Left ventricle myocardium inferior (tissue), 1 donor: Measurements from ENCODE around the gene OR6C2. TPM values are rescaled to one million over a fixed set of nuclear protein-coding genes. Genes with fewer than 3 reads are reported as not detected.
"Not testable (repeated sequence)": the region's sequence is repeated elsewhere in the genome, so short reads cannot be mapped to it uniquely, and the experiment has no call there.

Source experiments
- DNase-seq: peaks from one replicate; pipeline ENCODE4 v3.0.0-alpha.2; 2020
- H3K27ac ChIP-seq: fragments of 200-600 bp; replicated peaks from 2 replicates; pipeline ENCODE4 v1.8.0; 2021
- H3K27me3 ChIP-seq: fragments of 200-600 bp; 2 replicates; pipeline ENCODE4 v1.8.0; 2021; ENCODE audit warnings: low read depth
- H3K36me3 ChIP-seq: fragments of 200-600 bp; 2 replicates; pipeline ENCODE4 v1.8.0; 2021
- H3K4me1 ChIP-seq: fragments of 200-600 bp; 2 replicates; pipeline ENCODE4 v1.8.0; 2021
- H3K4me3 ChIP-seq: fragments of 200-600 bp; 2 replicates; pipeline ENCODE4 v1.8.0; 2021; ENCODE audit warnings: mild to moderate bottlenecking, moderate library complexity
- H3K9me3 ChIP-seq: fragments of 200-600 bp; replicated peaks from 2 replicates; pipeline ENCODE4 v1.8.0; 2021
- intact Hi-C: fragments of 100-400 bp; cut with micrococcal nuclease; formaldehyde crosslinking; loops from one replicate; pipeline ENCODE4 v1.11.0; 2022
- total RNA-seq: library from RNA; stranded (reverse); fragmentation: NEBNext Ultra II Directional; extraction: Animal tissue kit (Norgen Biotek cat#: 25700); gene quantifications from one replicate; pipeline ENCODE4 v1.2.1, GENCODE V29; 2021
- TF ChIP-seq, protein P1 (sequence below): fragments of 200-600 bp; IDR thresholded peaks from 2 replicates; pipeline ENCODE4 v1.8.0; 2021; ENCODE audit warnings: antibody characterized with exemption, mild to moderate bottlenecking, borderline replicate concordance
- donor health status: DM: no; HTN: yes; CAD: no; lungs with severe emphysema.

Gene OR6C2
- total RNA-seq, 1 donor from 2014 or later: not detected

DNA sequence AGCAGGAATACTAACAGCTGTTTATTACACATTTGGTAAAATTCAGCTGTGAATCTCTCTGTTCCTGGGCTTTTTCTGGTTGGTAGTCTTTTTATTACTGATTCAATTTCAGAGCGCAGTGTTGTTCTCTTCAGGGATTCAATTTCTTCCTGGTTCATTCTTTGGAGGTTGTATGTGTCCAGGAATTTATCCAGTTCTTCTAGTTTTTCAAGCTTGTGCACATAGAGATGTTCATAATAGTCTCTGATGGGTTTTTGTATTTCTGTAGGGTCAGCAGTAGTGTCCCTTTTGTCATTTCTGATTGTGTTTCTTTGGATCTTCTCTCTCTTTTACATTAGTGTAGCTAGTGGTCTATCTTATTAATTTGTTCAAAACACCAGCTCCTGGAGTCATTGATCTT lies 26.9 kb upstream of the OR6C2 start:
- Histone ChIP-seq H3K4me3 (no peak overlapping the region), H3K36me3 (no peaks in the 10 kb centered on the region), H3K27me3 (peaks cover 8% of the 10 kb centered on the region), H3K9me3 (no peaks in the 10 kb centered on the region), H3K27ac (no peak overlapping the region), H3K4me1 (no peaks in the 10 kb centered on the region)
- intact Hi-C loops: no loop called here
- no peak for DNase-seq
- TF ChIP-seq, protein P1, sequence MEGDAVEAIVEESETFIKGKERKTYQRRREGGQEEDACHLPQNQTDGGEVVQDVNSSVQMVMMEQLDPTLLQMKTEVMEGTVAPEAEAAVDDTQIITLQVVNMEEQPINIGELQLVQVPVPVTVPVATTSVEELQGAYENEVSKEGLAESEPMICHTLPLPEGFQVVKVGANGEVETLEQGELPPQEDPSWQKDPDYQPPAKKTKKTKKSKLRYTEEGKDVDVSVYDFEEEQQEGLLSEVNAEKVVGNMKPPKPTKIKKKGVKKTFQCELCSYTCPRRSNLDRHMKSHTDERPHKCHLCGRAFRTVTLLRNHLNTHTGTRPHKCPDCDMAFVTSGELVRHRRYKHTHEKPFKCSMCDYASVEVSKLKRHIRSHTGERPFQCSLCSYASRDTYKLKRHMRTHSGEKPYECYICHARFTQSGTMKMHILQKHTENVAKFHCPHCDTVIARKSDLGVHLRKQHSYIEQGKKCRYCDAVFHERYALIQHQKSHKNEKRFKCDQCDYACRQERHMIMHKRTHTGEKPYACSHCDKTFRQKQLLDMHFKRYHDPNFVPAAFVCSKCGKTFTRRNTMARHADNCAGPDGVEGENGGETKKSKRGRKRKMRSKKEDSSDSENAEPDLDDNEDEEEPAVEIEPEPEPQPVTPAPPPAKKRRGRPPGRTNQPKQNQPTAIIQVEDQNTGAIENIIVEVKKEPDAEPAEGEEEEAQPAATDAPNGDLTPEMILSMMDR: no peak

DNA sequence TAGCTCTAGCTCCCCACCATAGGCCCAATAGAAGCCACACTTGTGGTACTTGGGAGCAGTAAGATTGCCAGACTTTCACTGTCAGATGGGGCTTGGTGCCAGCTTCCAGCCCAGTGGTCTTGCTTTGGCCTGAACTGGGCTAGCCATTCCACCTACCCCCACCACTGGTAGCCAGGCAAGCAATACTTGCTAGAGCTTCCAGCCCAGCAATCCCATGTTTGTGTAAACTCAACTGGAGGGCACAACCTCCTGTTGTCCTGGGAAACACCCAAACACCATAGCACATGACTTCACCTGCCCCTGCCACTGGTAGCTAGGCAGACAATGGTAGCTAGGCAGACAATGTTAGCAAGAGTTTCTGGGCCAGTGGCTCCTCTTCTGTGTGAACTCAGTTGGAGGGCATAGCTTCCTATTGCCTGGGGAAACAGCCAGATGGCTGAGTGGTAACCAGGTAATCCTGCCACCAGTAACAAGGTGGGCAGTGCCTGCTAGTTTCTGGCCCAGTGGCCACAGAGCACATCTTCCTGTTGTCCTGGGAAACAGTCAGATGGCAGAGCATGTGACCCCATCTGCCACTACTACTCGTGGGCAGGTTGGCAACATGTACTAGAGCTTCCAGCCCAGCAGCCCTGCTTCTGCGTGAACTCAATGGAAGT lies 23.4 kb upstream of the OR6C2 start:
- no peak for DNase-seq
- intact Hi-C loops: no loop called here
- peaks cover 8% of the 10 kb centered on the region for H3K27me3 ChIP-seq
- H3K4me3 ChIP-seq: no peak overlapping the region
- H3K4me1 ChIP-seq: no peaks in the 10 kb centered on the region
- TF ChIP-seq, protein P1: no peak
- no peak overlapping the region for H3K27ac ChIP-seq
- no peaks in the 10 kb centered on the region for H3K36me3 ChIP-seq
- H3K9me3 ChIP-seq: no peaks in the 10 kb centered on the region

DNA sequence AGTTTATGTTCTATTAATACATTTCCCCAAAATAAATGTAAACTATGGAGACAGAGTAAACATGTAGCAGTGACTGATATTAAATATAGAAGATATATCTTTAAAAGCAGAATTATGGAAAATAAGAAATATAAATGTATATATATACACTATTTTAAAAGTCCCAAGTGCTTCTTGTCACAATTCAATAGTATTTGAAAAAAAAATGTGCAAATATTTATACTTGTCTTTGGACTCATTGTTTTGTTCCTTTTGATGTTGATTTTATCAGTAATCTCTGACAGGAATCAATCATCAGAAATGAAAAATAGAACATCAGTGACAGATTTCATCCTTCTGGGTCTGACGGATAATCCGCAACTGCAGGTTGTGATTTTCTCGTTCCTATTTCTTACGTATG lies 17.9 kb upstream of the OR6C2 start, which contains the start of gene OR6C76:
OR6C76 (plus strand) TSS at position 301 of the 400 bp plus-strand sequence; CDS start at position 301, 0 bp downstream.
- intact Hi-C loops: no loop called here

DNA sequence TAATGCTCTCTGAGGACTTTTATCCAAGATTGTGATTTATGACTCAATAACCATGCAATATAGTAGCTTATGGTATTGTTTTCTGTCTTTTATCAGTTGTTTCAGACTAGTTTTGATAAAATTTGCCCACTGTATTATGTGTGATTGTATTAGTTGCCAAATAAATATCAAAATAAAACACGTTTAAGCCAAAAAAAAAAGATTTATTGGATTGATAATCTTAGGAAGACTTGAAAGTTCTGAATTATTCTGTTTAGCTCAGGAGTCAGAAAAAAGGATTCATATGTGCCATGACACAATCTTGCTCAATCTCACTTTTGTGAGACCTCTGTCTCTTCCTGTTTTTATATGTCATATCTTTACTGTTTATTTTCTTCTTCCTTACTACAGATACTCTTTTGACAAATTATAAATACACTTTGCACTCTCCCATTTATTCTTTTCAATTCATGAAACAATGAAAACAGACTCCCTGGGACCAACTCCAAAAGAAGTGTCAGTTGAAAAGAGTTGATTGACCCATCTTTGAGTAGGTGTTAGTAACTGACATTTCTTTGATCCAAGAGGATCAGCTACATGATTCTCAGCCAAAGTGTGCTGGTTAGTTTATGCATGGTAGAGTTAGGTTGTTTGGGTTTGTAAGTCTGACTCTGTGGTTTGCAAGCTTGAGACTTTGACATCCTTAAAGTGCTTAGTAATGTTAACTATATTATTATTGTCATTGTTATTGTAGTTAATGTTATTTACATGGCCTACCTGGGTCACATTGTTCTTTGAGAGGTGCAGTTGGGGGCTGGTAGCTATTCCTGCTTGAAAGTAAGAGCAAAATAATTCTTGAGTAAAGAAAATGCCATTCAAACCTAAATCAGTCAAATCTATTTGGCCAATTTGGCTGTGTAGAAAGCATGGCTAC lies 15.3 kb upstream of the OR6C2 start:
- DNase-seq: no peak
- Histone ChIP-seq H3K4me1 (no peaks in the 10 kb centered on the region), H3K36me3 (no peaks in the 10 kb centered on the region), H3K27ac (no peak overlapping the region), H3K27me3 (no peaks in the 10 kb centered on the region), H3K9me3 (no peaks in the 10 kb centered on the region), H3K4me3 (no peak overlapping the region)
- TF ChIP-seq, protein P1: no peak
- intact Hi-C loops: no loop called here

More for the DNA sequence above, 17.9 kb upstream of the OR6C2 start, which contains the start of gene OR6C76:
- Histone ChIP-seq H3K36me3 (no peaks in the 10 kb centered on the region), H3K9me3 (no peaks in the 10 kb centered on the region), H3K4me3 (no peak within 1 kb of the TSS), H3K27ac (no peak within 1 kb of the TSS), H3K4me1 (no peaks in the 10 kb centered on the region), H3K27me3 (no peaks in the 10 kb centered on the region)
- DNase-seq: no peak
- TF ChIP-seq, protein P1: no peak

DNA sequence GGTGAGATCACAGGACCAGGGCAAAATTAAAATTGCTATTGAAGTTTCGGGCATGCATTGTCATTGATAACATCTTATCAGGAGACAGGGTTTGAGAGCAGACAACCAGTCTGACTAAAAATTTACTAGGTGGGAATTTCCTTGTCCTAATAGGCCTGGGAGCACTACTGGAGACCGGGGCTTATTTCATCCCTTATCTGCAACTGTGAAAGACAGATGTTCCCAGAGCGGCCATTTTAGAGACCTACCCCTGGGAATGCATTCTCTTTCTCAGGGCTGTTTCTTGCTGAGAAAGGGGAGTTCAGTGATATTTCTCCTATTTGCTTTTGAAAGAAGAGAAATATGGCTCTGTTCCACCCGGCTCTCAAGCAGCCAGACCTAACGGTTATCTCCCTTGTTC lies 2.6 kb upstream of the OR6C2 start:
- H3K36me3 ChIP-seq, H3K27ac ChIP-seq, DNase-seq, H3K27me3 ChIP-seq, intact Hi-C loops, H3K4me3 ChIP-seq, H3K4me1 ChIP-seq: not testable (repeated sequence)
- H3K9me3 ChIP-seq: peaks cover 20% of the 10 kb centered on the region
